Stimulated activated CD8-positive, alpha-beta memory T cell treated with anti-CD3 and anti-CD28 coated beads, Interleukin-2, amount 100 ng/mL, for 48 hours (primary cell): ENCODE data around the gene HDLBP.

Experiments
- DNase-seq, 2 donors: peaks; one replicate each; pipeline ENCODE4 v3.0.0-alpha.2; 2020; ENCODE audit warnings: low read depth in 2 of 2

HDLBP gene

DNA sequence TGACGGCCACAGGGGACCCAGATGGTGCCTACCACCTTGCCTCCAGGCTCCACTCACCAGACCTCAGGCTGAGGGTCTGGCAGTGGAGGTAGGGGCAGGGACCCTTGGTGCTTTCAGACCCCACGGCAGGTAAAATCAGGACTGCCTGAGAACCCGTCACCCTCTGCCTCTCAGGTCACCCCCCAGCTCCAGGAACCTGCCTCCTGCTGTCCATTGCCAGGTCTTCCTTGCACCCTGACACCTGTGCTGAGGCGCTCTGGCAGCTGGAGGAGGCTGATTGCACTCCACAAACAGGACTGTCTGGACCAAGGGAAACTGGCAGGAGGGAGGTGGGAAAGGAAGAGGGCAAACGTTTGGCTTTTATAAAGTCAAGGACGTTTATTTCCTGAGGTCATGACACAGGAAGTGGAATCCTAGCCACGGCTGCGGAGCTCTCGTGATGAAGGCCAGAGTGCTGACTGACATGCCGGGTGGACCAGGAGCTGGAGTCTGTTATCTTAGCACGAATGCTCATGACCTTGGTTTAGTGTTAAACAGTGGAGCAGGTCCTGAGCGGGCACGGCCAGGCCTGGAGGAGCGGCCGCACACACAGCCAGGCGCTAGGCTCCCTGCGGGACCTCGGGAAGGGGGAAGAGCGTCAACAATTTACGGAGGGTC, 86.5 kb downstream of the HDLBP start:
- no peak for DNase-seq

DNA sequence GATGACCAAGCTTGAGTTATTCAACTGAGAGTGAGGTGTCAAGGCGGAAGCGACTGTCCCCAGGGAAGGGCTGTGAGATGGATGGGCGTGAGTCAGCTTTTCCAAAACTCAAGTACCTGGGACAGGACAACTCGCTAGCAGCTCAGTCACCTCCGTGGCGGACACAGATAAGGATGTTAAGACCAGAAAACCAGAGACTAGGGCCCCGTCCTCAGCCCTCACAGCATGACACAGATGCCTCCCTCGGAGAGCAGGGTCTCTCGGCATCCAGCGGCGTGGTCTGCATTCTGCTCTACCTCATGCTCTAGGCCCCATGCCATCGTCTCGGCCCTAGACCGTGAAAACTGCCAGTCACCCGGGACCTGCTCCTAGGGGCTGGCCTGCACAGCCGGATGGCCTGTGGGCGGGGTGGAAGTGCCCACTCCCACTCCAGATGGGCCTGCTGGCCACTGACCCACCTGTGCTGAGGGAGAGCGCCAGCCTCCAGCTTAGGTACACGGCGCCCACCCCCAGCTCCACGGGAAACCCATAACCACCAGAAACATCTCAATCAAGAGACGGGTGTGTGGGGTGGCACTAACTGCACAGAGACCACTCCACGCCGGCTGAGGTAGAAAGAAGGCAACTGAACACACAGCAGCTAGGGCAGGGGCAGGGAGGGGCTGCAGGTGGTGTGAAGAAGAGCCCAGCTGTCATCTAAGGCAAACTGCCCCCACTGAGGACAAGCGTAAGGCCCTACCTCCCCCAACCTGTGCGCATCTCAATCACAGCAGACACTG, 87.2 kb downstream of the HDLBP start:
- no peak for DNase-seq

DNA sequence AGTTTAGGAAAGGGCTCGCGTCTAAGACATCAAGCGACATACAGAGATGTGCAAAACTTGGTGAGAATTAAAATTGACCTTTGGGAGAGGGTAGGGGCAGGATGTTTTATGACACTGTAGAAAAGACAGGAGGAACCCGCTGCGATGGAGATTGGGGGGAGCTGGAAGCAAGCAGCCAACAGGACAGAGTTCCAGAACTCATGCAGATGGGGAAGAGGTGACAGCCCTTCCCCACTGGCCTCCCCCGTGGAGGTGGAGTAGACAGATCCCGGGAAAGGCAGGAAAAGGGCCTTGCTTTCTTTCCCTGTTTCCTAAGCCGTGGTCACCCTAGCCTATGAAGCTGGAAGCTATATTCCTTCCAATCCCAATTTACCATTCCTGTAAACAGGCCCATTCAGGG, 87.9 kb downstream of the HDLBP start:
- no peak for DNase-seq

DNA sequence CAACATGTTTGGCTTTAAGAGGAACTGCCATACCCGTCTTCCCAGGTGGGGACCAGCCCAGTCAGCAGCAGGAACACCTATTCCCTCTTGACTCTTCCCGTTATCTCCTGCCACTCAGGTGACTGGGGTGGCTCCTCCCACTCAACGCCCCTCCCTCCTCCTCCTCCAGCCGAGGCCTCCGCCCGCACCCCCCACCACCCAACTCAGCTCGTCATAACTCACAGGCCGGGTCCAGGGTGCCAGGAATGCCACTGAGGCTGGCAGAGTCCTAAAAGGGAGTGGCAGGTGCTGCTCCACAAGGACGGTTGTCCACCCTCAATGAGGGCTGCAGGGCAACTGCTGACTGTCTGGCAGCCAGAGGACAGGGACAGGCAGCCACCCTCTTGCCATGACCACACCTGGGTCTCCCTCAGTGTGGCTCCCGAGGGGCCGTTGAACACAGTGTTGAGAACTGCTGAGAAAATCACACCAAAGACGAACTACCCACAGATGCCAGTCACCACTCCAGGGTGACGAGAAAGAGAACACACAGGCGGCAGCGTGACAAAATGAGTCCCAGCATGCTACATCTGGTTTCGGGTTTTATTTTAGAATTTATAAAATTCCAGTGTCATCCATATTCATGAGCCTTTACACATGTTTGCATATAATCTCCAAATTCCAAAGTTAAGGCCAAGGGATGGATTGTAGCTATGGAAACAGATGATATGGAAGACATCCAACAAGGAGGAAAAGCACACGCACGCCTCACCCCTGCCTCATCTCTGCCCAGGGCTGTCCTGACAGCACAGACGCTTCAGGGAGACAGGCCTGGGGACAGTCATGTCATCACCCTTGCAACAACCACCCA, 88.5 kb downstream of the HDLBP start:
- no peak for DNase-seq

DNA sequence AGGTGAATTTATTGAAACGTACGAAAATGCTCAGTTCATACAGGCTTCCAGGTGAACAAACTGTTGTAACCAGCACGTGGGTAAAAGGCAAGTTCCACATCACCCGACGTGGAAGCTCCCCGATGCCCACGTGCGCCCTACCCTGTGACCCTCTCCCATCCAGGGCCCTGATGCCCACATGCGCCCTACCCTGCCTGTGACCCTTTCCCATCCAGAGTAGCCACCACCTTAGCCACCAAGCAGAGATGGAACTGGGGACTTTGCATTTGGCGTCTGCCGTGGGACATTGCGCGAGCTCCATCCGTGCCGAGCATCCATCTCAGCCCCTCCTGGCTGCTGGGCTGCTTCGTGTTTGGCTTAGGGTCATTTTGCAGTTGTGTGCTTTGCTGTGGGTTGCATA, 89.5 kb downstream of the HDLBP start:
- DNase-seq, result no peak

DNA sequence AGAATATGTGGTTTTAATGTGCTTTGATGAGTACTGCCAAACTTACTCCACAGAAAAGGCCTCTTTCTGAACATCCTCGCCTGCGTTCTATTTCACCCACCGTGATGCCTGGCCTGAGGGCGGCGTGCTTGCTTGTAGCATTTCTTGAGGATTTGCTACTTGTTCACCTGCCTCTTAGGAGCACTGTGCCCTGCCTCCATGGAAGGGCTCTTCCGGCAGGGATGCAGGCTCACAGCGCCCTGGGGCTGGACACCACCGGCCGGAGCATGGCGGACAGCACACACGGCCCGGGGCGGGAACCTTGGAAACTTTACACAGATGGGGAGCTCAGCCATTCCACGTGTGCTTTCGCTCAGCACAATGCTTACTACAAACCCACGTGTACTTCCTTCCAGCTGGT, 89.9 kb downstream of the HDLBP start:
- DNase-seq, result no peak

DNA sequence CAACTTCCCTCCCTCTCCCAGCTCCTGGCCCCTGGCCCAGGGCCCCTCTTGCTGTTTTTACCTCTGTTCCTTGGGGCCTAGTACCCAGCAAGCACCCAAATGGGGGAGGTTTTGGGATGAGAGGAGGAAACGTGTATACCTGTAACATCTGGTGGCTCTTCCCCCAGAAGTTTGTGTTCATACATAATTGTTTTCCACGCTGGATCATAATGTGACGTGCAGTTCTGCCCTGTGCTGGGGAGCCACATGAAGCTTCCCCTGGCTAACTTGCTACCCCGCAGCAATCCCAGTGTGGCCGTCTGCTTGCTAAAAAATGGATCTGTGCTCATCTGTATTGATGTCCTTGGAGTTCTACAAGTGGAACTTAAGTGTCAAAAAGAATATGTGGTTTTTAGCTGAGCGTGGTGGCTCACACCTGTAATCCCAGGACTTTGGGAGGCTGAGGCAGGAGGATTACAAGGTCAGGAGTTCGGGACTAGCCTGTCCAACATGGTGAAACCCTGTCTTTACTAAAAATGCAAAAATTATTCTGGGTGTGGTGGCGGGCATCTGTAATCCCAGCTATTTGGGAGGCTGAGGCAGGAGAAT, 90.5 kb downstream of the HDLBP start:
- DNase-seq, result no peak

DNA sequence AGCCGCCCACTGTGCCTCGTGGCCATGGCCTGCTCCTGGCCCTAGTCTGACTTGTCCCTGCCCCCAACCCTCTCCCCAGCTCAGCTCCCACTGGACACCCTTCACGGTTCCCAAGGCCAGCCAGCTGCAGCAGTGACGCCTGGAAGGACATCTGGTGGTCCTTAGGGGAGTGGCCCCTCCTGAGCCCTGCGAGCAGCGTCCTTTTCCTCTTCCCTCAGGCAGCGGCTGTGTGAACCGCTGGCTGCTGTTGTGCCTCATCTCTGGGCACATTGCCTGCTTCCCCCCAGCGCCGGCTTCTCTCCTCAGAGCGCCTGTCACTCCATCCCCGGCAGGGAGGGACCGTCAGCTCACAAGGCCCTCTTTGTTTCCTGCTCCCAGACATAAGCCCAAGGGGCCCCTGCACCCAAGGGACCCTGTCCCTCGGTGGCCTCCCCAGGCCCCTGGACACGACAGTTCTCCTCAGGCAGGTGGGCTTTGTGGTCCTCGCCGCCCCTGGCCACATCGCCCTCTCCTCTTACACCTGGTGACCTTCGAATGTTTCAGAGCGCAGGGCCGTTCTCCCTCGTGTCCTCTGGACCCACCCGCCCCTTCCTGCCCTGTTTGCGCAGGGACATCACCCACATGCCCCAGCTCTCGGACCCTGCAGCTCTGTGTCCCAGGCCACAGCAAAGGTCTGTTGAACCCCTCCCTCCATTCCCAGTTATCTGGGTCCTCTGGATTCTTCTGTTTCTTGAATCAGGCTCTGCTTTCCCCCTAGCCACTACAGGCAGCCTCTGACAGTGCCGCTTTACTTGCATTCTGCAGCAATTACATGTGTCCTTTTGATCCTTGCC, 91.2 kb downstream of the HDLBP start:
- DNase-seq, result no peak

DNA sequence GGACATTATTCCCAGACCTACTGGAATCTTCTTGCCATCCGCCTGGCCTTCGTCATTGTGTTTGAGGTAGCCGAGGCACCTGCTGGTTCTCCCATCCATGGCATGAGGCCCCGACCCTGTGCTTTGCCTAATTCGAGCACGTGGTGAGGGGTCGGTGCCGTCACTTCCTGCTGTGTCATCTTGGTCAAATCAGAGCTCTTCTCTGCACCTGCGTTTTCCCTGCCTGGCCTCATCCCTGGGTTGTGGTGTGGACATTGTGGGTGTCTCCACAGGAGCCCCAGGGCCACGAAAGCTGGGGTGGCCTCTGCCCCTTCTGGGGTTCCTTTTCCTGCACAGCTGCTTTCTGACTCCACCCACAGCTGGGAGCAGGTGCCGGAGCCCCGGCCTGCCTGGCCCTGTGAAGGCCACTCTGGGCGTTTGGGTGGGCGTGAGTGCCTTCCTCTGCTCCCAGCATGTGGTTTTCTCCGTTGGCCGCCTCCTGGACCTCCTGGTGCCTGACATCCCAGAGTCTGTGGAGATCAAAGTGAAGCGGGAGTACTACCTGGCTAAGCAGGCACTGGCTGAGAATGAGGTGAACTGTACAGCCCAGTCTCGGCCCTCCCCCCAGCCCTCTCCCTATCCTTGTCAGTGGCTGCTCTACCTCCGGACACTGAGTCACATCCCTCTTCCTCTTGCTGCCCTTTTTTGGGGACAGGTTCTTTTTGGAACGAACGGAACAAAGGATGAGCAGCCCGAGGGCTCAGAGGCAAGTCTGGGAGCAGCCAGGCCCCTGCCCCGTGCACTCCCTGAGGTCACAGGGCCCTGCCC, 92.1 kb downstream of the HDLBP start:
- DNase-seq, result no peak

DNA sequence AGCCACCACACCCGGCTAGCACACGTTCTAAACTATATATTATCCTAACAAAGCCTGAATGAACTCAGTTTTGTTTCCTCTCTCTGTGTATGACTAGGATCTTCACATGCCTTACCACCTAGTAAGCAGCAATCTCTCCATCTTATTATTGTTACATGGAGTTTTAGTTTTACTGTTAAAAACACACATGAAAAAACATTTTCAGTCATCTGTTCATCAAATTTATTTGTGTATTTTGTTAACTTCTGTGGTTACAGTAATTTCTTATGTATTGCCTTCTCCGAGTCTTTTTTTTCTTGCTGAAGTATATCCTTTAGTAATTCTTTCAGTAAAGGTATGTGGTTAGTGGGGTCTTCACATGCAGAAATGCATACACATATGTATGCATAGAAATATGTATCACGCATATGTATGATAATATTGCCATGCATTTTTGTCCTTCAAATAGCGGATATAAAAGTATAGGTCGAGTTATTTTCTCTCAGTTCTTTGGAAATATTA, 95.6 kb downstream of the HDLBP start:
- no peak for DNase-seq

DNA sequence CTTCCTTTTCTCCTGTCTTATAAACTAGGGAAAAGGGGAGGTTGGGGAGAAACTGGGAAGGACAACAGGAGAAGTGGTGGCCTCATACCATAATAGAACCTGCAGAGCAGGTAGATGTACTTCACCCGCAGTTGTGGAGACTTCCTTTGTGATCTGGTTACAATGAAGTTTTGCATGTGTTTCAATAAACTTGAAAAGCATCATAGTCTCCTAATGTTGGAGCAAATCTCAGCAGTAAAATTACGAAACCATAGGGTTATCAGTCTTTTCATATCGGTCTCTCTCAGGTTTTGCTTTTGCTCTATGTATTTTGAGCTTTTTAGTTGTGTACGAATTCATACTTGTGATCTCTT, 96.5 kb downstream of the HDLBP start:
- DNase-seq, result no peak

DNA sequence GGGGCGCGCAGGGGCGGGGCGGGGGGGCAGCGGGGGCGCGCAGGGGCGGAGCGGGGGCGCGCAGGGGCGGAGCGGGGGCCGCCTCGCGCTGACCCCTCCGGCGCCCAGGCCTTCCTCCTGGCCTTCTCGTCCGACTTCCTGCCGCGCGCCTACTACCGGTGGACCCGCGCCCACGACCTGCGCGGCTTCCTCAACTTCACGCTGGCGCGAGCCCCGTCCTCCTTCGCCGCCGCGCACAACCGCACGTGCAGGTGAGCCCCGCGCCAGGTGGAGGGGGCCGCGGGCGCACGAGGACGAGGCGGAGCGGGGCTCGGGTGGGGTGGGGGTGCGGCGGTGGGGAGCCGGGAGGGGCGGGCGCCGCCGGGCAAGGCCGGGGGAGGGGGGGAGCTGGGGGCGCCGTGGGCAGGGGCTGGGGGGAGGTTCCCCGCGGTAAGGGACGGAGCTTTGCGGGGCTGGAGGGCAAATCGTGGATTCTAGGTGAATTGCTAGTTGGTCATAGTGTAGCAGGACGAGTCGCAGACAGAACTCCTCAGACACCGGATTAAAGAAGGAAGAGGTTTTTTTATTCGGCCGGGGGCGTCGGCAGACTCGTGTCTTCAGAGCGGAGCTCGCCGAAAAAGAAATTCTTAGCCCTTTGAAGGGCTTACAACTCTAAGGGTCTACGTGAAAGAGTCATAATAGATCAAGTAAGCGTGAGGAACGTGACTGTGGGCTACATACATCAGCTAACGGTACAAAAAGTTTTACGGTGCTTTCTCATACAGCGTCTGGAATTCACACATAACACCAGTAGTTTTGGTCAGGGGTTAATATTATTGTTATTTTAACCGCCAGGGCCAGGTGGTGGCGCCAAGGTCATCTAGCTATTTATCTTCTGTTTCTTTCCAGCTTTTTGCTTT, 97.1 kb downstream of the HDLBP start:
- no peak for DNase-seq

DNA sequence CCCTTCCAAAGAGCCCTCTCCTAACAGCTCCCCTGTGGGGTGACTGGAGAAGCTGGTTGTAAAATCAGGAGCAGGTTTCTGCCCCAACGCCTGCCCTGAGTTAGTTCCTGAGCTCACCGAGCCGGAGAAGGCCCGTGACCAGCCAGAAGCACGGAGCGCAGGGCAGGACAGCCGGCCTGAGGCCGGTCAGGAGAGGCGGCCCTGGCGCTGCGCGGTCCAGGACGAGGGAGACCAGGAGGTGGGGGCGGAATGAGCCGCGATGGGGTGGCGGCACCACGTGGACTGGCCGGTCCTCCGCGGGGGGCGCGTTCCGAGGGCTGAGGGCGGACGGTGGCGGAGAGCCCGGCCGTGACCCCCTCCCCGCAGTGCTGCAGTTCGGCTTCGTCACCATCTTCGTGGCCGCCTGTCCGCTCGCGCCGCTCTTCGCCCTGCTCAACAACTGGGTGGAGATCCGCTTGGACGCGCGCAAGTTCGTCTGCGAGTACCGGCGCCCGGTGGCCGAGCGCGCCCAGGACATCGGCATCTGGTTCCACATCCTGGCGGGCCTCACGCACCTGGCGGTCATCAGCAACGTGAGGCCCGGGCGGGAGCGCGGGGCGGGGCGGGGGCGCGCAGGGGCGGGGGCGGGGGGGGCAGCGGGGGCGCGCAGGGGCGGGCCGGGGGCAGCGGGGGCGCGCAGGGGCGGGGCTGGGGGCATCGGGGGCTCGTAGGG, 98.0 kb downstream of the HDLBP start:
- peak in 1 of 2 donors; percentile 7 for DNase-seq

DNA sequence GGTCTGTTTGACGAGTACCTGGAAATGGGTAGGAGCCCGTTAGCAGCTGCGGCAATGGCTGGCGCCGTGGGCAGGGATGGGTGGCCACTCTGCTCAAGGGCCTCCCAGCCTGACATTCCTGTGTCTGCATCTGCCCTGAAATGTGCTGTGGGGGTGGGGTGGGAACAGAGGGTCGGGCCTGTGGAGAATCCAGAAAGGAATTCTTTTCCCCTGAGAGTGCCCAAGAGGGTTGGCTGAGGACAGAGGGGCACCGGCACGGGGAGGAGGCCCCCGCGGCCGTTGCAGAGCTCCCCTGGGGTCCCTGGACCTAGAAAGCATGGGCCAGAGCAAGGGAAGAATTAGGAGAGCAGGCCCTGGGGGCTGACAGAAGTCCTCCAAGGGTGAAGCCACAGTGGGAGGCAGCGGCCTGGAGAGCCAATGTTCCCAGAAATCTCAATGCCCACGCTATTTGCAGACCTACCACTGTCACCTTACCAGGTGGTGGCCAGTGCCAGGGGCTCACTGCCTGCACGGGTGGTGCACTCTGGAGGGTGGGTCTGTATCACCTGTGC, 99.2 kb downstream of the HDLBP start:
- no peak for DNase-seq

DNA sequence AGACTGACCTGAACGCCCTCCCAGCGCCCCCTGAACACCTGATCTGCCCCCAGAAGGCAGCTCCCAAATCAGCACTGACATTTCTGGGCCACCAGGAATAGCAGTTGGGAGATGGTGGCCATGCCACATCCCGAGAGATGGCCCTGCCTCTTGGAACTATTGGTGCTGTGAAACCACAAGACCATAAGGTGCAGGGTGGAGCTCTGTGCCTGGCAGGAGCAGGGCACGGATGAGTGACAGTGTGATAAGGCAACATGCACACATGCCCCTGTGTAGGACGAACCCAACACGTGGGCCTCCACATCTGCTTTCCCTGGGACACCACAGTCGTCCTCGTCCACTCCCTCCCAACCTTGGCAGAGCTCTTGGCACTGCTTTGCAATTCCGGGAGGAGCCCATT, 100.1 kb downstream of the HDLBP start:
- no peak for DNase-seq

DNA sequence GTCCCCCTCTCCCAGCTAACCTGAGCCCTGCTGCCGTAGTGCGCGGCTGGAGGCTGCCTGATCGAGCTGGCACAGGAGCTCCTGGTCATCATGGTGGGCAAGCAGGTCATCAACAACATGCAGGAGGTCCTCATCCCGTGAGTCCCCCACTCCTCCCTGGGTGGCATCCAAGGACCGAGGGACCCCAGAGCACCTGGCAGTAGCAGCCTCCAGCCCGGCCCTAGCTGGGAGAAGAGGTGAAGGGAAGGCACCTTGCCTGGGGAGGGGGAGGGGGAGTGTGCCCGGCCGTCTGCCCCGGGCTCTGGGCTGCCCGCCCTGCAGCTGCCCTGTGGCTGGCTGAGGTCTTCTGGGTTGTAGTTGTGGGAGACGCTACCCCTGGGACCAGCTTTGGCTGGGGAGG, 100.7 kb downstream of the HDLBP start:
- no peak for DNase-seq

DNA sequence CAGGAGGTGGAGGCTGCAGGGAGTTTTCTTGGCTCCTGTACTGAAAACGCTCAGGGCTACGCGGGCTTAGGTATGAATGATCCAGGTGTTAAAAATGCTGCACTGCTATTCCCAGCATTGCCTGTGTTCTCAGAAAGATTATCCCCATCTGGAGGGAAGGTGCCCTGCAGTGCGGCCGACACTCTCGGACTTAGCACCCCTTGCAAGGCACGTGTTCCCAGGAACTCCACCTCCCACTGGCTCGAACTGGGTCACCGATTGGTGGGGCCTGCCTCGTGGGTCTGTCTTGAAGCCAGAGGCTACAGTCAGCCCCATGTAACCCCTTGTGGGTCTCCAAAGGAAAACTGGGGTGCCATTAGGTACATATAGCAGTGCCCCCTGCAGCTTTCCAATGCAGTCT, 101.3 kb downstream of the HDLBP start:
- no peak for DNase-seq

DNA sequence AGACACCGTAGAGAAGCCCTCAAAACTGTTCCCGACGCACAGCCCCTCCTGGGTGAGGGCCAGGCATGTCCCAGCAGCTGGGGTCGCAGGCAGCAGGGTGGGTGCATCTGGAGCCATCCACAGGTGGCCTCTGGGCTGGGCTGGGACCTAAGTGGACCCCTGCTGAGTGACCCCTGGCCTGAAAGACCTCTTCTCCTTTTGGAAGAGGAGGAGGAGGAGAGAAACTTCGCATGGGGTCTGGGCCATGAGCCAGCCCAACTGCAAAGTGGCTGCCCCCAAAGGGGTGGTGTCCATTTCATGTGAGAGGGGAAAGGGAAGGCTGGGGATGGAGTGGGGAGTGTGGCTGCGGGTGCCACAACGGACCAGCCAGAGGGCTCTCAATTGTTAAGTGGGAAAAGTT, 101.9 kb downstream of the HDLBP start:
- DNase-seq, result no peak
